Measurements from ENCODE around the gene PHF21B.
A peak's percentile ranks its signal among the peaks of the same experiment; 100 is the strongest.
"Not testable (repeated sequence)": the region's sequence is repeated elsewhere in the genome, so short reads cannot be mapped to it uniquely, and the experiment has no call there.

Gene PHF21B

GRCh38 chr22:44862981-44863860 lies 146.6 kb downstream of the PHF21B start:
- peak; percentile 91 for DNase-seq

DNA sequence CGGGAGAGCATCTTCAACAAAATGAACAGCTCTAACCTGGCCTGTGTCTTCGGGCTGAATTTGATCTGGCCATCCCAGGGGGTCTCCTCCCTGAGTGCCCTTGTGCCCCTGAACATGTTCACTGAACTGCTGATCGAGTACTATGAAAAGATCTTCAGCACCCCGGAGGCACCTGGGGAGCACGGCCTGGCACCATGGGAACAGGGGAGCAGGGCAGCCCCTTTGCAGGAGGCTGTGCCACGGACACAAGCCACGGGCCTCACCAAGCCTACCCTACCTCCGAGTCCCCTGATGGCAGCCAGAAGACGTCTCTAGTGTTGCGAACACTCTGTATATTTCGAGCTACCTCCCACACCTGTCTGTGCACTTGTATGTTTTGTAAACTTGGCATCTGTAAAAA lies 147.5 kb downstream of the PHF21B start:
- no peak for DNase-seq

- DNase-seq: no peak
Measured at GRCh38 chr22:44861245-44861644, 148.6 kb downstream of the PHF21B start.

GRCh38 chr22:44860311-44860710 lies 149.5 kb downstream of the PHF21B start:
- DNase-seq: peak; percentile 85

DNA sequence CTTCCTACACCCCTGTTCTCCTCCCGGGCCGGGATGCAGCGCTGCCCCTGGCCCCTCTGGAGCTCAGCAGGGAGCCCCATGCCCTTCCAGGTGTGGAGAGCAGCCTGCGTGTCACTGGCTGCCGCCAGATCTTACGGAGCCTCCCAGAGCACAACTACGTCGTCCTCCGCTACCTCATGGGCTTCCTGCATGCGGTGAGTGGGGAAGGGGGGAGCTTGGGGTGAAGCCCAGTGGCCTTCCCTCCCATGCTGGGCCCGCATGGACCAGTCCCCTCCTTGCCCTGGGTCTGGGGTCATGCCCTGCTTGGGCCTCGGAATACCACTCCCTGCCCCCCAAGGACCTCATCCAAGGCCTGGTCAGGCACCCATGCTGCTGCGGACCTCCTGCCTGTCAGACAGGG lies 150.2 kb downstream of the PHF21B start:
- DNase-seq: no peak

DNA sequence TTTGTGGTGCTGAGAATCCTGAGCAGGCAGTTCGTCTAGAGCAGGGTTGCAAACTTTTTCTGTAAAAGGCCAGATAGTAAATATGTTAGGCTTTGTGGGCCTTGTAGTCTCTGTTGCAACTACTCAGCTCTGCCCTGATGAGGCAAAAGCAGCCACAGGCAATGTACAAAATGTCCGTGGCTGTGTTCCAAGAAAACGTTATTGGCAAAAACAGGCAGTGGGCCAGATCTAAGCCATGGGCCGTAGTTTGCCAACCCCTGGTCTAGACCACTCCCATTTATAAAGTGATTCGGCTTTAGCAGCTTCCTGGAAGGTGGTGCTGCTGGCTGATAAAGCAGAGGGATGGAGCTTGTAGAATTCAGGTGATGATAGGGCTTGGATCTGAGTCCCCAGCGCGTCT lies 151.0 kb downstream of the PHF21B start:
- DNase-seq: not testable (repeated sequence)

GRCh38 chr22:44855855-44856254 lies 153.9 kb downstream of the PHF21B start:
- no peak for DNase-seq

- not testable (repeated sequence) for DNase-seq
Measured at GRCh38 chr22:44854641-44855040, 155.2 kb downstream of the PHF21B start.

- DNase-seq: no peak
Measured at GRCh38 chr22:44850946-44851345, 158.9 kb downstream of the PHF21B start.

GRCh38 chr22:44848791-44849420 lies 160.9 kb downstream of the PHF21B start:
- no peak for DNase-seq

DNA sequence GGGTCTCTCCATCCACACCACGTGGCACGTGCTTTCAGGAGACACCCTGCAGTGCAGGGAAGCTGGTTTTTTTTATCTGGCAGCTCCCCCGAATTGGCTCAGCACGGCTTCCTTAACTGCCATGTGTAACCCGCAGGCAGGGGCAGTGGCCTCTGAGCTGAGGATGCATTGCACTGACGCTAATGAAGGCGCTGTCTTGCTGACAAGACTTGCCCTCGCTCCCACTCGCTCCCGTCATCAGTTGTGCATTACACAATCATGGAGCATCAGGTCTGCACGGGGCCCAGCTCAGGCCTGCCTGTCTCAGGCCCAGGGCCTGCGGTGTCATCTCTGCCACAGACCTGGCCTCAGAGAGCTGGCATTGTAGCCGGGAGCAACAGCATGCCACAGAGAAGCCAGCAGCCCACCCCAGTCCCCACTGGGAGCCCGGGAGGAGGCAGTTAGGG lies 161.5 kb downstream of the PHF21B start:
- DNase-seq: no peak

DNA sequence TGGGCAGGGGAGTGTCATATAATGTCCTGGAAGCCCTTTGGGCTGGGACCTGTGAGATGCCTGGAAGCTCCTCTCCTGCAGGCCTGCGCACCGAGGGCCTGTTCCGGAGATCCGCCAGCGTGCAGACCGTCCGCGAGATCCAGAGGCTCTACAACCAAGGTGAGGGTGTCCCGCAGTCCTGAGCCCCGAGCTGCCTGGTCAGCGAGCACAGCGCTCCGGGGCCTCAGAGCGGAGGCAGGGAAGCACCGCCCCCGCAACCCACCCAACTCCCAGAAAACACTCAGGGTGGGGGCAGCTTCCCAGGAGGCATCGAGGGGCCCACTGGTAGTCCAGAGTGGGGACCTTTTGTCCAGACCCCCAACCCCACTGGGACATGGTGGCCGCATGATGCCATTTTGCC lies 161.9 kb downstream of the PHF21B start:
- DNase-seq: no peak

- DNase-seq: no peak
Measured at GRCh38 chr22:44847380-44847779, 162.4 kb downstream of the PHF21B start.

- no peak for DNase-seq
Measured at GRCh38 chr22:44846726-44847275, 163.0 kb downstream of the PHF21B start.

DNA sequence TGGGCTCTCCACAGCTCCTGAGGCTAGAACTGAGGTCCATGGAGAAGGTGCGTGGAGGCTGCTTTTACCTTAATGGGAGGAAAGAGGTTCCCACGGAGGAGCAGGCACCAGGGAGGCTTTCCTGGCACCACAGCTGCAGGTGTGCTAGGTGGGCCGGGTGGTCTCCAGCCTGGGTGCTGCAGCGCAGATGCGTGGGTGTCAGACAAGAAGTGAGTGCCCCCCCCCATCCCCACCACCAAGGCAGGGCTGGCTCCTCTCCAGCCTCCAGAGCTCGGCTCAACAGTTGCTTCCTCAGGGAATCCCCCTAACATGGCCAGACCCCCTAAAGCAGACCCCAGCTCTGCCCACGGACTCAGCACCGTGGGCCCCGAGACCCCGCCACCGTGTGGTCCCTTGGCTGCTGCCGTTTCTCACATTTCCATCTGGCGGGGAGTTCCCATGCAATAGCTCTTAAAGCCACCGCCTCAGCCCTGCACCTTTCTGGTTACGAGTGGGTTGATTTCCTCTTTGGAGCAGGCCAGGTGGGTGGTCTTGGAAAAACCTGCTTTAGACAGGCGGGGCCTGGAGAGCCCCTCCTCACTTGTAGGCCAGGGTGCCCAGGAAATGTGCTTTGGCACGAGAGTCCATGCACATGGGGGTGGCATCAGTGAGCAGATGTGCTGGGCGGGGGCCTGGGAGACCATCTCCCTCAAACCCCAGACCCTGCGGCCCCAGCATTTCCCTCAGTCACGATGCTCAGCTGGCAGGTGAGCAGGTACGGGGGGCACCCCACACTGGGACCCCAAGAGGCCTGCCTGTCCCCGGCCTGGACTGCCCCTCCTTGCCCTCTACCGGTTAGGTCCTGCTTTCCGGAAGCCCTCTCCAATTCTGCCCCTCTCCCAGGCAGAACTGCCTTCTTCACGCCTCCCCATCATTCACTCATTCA lies 163.7 kb downstream of the PHF21B start:
- DNase-seq: no peak

- no peak for DNase-seq
Measured at GRCh38 chr22:44845191-44845590, 164.6 kb downstream of the PHF21B start.

GRCh38 chr22:44842417-44842816 lies 167.4 kb downstream of the PHF21B start:
- no peak for DNase-seq

GRCh38 chr22:44840611-44841322 lies 169.0 kb downstream of the PHF21B start:
- no peak for DNase-seq

DNA sequence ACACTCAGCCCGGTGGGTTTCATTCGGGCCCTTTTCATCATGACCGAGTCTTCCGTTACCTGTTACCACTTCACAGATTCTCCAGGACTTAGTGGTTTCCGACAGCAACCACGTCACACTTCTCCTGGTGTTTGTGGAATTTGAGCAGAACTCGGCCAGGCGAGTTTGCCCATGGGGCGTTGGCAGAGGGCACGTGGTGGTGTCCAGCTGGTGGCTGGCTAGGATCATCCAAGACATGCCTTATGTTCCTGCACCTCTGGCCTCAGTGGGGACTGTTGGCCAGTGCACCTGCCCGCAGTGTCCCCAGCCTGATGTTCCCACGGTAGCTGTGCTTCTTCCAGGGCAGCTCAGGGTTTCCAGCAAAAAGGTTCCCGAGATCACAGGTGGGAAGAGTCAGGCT lies 170.1 kb downstream of the PHF21B start:
- DNase-seq: no peak

- DNase-seq: peak; percentile 82
Measured at GRCh38 chr22:44839061-44839460, 170.7 kb downstream of the PHF21B start.

DNA sequence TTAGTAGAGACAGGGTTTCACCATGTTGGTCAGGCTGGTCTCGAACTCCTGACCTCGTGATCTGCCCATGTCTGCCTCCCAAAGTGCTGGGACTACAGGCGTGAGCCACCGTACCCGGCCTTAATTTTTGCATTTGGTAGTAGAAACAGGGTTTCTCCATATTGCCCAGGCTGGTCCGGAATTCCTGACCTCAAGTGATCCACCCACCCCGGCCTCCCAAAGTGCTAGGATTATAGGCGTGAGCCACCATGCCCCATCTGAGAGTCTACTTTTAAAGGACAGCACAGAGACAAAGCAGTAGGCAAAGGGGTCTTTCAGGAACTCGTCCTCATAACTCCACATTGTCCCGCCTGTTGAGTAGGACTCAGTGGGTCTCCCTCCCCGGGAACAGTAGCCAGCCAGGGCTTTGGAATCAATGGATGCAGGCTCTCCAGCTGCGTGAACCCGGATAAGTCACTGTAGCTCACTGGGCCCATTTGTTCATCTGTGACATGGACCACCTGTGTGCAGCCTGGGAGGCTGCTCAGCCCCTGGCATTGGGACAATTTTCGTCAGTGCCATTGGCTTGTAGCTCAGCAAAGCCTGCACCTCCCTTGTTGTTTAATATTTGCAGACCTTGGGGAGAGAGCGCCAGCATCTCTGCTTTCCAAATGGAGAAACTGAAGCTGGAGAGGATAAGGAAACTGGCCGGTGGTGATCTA lies 171.3 kb downstream of the PHF21B start:
- no peak for DNase-seq

- no peak for DNase-seq
Measured at GRCh38 chr22:44837481-44837880, 172.3 kb downstream of the PHF21B start.
